Hepatocyte (in vitro differentiated cells): ENCODE measurements around the gene TMEM185A.
"Not testable (repeated sequence)": the region's sequence is repeated elsewhere in the genome, so short reads cannot be mapped to it uniquely, and the experiment has no call there.

ENCODE experiments used
- CTCF ChIP-seq: fragments of 200-600 bp; sonication (generic); IDR thresholded peaks from 2 replicates; pipeline ENCODE4 v1.5.1; 2016; ENCODE audit warnings: antibody characterized with exemption, mild to moderate bottlenecking; ENCODE audit not compliant: poor library complexity
- EZH2 ChIP-seq: fragments of 200-600 bp; sonication (generic); IDR thresholded peaks from 2 replicates; pipeline ENCODE4 v1.6.1; 2016; ENCODE audit warnings: antibody characterized with exemption, mild to moderate bottlenecking, borderline replicate concordance
- EZH2phosphoT487 ChIP-seq: fragments of 200-600 bp; sonication (generic); IDR thresholded peaks from one replicate; pipeline ENCODE4 v1.6.1; 2018; ENCODE audit warnings: antibody characterized with exemption, mild to moderate bottlenecking, low read depth, moderate library complexity; ENCODE audit not compliant: unreplicated experiment, severe bottlenecking

- not testable (repeated sequence) for TF ChIP-seq CTCF, EZH2phosphoT487, EZH2
These were observed 29.0 kb upstream of the TMEM185A start for GRCh38 chrX:149660613-149661012.
